T-helper 1 cell treated with Interleukin-12 subunit alpha and Interleukin-12 subunit beta and Interleukin-4 antibody, amounts not matched to agents 30 ng/mL and 1 ng/mL, for 36 hours (primary cell): Measurements from ENCODE around the gene ARMC5. TPM values are rescaled to one million over a fixed set of nuclear protein-coding genes. Genes with fewer than 3 reads are reported as not detected.
"Not testable (repeated sequence)": the region's sequence is repeated elsewhere in the genome, so short reads cannot be mapped to it uniquely, and the experiment has no call there.

Experiments used
- intact Hi-C: fragments of 100-400 bp; cut with micrococcal nuclease; formaldehyde crosslinking; loops from one replicate; pipeline ENCODE4 v1.15.1; 2024
- total RNA-seq: library from RNA; stranded (reverse); gene quantifications from 2 replicates; pipeline ENCODE4 v1.2.3, GENCODE V29; 2022

ARMC5 gene
- total RNA-seq, 1 donor from 2014 or later: 15.2 TPM

GRCh38 chr16:31489616-31490584 lies 30.6 kb downstream of the ARMC5 start:
- intact Hi-C loops: no loop called here

DNA sequence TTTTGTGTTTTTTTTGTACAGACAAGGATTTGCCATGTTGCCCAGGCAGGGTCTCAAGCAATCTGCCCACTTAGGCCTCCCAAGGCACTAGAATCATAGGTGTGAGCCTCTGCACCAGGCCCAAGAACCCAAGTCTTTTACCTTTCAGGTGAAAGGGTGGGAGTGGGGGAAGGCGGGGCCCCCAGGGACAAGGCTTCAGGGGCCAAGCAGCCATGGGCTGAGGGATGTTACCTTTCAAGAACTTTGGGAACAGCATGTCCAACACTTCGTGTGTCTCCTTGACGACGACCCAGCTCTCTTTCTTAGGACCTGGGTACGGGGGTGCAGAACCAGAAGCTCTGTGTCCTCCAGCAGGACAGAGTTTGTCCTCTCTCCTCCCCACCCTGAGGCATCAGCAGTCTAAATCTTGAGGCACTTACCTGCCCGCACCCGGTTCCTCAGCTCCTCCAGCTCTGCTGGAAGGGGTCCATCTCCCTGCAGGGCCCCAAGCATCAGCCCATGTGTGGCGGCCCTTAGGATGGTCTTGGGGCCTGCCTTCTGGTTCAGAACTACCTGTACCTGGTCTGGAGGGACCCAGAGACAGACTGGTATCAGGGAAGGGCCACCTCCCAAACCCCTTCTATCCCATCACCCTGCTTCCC lies 32.6 kb downstream of the ARMC5 start:
- intact Hi-C loops: no loop called here

- intact Hi-C loops: no loop called here
These were observed 34.3 kb downstream of the ARMC5 start for GRCh38 chr16:31493506-31494125.

GRCh38 chr16:31496670-31497069 lies 37.4 kb downstream of the ARMC5 start:
- intact Hi-C loops: no loop called here

DNA sequence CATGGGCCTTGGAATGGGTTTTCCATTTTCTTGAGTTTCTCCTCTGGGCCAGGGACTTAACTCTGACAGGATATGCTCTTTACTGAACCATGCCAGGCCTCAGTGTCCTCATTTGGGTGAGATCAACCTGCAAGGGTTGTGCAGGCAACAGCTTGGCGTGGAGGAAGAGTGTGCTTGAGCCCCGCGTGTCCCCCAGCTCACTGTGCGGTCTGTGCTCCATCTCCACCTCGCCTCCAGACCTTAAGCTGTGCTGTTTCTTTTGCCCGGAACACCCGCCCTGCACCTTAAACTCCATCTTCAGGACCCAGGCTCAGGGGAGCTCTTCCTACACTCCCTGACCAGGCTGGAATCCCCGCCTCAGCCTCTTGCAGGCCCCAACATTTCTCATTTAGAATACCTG lies 39.2 kb downstream of the ARMC5 start:
- intact Hi-C loops: no loop called here

GRCh38 chr16:31499928-31500327 lies 40.6 kb downstream of the ARMC5 start:
- intact Hi-C loops: no loop called here

GRCh38 chr16:31501226-31501965 lies 42.1 kb downstream of the ARMC5 start:
- intact Hi-C loops: no loop called here

DNA sequence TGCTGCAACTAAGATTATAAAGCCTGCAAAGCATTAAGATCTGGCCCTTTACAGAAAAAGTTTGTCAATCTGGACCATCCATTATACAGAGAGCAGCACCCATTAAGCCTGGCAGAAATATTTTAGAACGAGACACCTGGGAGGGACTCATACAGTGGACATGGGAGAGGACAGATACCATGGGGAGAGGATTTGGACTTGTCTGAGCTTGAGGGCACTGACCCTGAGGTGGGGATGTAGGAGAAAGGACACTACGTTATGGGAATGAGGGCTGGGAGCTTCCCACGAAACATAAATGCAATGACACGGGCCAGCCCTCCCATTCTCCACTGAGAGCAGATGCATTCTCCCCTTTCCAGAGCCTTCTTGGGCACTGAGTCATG lies 42.7 kb downstream of the ARMC5 start:
- intact Hi-C loops: no loop called here

GRCh38 chr16:31502981-31503380 lies 43.7 kb downstream of the ARMC5 start:
- intact Hi-C loops: no loop called here

GRCh38 chr16:31503555-31503954 lies 44.3 kb downstream of the ARMC5 start:
- intact Hi-C loops: not testable (repeated sequence)

GRCh38 chr16:31504159-31504558 lies 44.9 kb downstream of the ARMC5 start:
- intact Hi-C loops: no loop called here

DNA sequence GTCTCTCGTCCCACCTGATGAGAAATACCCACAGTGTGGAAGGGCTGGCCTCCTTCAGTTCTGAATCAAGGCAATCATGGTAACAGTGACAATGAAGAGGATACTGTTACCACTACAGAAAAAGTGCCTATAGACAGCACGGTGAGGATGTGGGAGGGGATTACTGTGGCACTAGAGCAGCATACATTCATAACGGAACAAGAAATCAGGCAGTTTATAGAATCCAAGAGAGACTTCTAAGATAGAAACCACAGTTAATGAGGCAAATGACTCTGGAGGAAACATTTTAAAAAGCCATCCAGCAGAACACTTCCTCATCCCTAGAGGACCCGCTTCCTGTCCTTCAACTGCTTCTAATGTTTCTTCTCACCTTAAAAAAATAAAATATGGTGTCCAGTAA lies 46.2 kb downstream of the ARMC5 start:
- intact Hi-C loops: loop anchor here (5.0 kb wide), 1 partner anchor 433 kb away; the partner anchor contains the start of genes ZNF646 and ZNF668

- intact Hi-C loops: loop anchor here (5.0 kb wide), 1 partner anchor 435 kb away; the partner anchor contains the start of genes ZNF646 and ZNF668
These were observed 48.3 kb downstream of the ARMC5 start for GRCh38 chr16:31507617-31507928.

- intact Hi-C loops: loop anchor here (1.0 to 5.0 kb wide), 6 partner anchors 21 to 436 kb away; partner anchors contain the start of genes ARMC5, ZNF646 and ZNF668
These were observed 48.8 kb downstream of the ARMC5 start, which contains the start of gene RUSF1 for GRCh38 chr16:31507929-31508705. Gene RUSF1, minus strand, starts transcription at chr16:31508391. Its CDS starts 18 bp downstream, at chr16:31508373.

DNA sequence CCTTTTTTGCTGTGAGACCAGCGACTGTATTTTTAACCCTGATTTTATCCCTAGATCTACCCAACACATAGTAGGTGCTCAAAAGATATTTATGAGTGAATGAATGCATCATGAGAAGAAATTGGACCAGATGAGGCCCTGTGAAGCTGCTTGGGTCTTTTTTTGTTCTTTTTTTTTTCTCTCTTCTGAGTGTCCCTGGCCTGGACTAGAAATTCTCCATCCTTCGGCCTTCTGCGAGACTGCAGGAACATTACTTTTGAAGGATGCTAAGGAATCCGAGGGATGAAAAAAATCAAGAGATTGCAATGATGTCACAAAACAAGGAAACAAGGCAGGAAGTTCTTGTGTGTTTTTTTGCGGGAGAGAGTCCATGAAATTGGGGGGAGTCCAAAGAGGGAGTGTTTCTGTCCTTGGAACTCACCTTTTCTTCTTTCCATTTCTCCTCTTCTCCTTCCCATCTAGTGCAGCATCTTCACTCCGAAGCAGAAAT lies 49.5 kb downstream of the ARMC5 start:
- intact Hi-C loops: loop anchor here (1.0 to 5.0 kb wide), 6 partner anchors 21 to 436 kb away; partner anchors contain the start of genes ARMC5, ZNF646 and ZNF668

DNA sequence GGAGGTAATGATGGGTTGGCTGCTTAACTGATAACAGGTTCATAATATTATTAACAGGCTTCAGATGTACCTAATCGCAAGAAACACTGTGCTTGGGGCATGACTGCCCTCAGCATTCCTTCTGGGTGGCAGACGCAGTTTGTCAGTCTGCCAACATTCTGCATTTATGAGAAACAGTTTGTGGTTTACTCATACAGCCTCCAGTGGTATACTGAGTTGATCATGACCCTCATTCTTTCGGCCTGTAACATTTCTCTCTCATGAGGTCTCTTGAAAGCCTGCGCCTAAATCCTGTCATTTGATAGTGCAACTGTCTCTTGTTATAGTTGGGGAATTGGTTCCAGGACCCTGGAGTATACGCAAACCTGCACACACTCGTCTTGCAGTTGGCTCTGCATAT lies 53.8 kb downstream of the ARMC5 start:
- intact Hi-C loops: no loop called here

DNA sequence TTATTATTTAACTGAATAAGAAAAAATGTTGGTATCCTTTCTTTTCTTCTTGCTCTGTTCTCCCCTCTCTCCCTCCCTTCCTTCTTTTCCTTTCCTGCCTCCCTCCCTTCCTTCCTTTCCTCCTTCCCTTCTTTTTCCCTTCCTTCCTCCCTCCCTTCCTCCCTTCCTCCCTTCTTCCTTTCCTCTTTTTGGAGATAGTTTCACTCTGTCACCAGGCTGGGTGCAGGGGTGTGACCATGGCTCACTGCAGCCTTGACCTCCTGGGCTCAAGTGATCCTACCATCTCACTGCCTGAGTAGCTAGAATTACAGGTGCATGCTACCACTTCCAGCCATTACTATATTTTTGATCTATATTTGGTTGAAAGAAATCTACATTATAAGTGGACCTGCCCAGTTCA lies 54.6 kb downstream of the ARMC5 start:
- intact Hi-C loops: no loop called here
